Islet of Langerhans (tissue), 1 donor: ENCODE results near the gene BTNL2.
"Not testable (repeated sequence)": the region's sequence is repeated elsewhere in the genome, so short reads cannot be mapped to it uniquely, and the experiment has no call there.

ENCODE experiments used
- FAIRE-seq: peaks from one replicate; lab custom pipeline; 2011; peaks lifted over from hg19 to GRCh38; lab: Jason Lieb, UNC

The BTNL2 gene

DNA sequence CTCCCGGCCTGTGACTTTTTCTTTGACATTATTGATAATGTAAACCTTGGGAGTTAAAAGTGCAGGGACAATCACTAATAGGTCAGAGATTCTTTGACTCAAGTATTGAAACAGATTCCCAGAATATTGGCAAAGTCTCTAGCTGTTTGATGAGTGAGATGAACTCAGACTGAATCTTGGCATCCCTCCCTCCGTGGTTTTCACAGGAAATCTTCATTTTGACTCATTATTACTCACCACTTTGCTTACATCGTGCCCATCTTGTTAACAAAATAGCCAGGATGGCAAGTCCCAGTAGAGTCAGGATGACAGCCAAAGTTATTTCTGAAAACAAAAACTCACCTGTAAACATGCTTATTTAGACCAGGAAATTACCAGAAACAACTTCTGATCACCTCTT, 37.3 kb downstream of the BTNL2 start:
- FAIRE-seq: no peak

DNA sequence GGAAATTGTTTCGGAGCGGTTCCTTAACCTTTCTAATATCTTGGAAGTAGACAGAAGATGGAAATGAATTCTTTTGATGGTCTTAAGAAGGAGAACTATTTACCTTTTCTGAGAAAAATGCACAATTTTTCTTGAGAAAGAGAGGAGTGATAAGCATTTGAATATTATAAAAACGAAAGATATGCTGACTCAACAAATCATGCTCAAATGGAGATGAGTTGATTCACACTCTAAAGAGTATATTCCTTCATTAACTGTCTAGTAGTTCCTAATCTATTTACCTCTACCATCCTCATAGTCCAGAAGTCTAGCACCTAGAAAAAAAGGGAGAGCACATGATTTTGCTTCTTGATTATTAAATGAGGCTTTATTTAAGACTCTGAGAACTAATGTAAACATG, 39.3 kb downstream of the BTNL2 start:
- no peak for FAIRE-seq

DNA sequence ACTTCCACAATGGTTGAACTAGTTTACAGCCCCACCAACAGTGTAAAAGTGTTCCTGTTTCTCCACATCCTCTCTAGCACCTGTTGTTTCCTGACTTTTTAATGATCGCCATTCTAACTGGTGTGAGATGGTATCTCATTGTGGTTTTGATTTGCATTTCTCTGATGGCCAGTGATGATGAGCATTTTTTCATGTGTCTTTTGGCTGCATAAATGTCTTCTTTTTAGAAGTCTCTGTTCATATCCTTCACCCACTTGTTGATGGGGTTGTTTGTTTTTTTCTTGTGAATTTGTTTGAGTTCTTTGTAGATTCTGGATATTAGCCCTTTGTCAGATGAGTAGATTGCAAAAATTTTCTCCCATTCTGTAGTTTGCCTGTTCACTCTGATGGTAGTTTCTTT, 47.8 kb downstream of the BTNL2 start:
- FAIRE-seq: not testable (repeated sequence)

DNA sequence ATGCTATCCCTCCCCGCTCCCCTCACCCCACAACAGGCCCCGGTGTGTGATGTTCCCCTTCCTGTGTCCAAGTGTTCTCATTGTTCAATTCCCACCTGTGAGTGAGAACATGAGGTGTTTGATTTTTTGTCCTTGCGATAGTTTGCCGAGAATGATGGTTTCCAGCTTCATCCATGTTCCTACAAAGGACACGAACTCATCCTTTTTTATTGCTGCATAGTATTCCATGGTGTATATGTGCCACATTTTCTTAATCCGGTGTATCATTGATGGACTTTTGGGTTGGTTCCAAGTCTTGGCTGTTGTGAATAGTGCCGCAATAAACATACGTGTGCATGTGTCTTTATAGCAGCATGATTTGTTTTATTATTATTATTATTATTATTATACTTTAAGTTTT, 48.4 kb downstream of the BTNL2 start:
- not testable (repeated sequence) for FAIRE-seq

DNA sequence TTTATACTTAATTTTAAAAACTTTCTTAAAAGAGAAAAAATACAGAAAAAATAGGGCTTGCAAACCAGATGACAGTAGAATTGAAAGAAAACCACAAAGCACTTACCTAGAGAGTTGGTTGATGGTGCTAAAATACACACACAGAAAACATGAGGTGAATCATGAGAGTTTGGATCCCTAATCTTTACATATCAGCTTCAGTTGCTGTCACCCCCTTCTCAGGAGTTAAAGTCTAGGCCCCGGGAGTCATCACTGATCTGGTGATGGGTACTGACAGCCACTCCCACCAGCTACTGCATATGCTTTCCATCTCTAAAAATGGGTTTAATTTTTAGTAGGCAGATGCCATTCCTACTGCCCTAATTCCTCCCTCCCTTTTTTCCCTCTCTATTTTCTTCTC, 52.0 kb downstream of the BTNL2 start:
- FAIRE-seq: no peak

DNA sequence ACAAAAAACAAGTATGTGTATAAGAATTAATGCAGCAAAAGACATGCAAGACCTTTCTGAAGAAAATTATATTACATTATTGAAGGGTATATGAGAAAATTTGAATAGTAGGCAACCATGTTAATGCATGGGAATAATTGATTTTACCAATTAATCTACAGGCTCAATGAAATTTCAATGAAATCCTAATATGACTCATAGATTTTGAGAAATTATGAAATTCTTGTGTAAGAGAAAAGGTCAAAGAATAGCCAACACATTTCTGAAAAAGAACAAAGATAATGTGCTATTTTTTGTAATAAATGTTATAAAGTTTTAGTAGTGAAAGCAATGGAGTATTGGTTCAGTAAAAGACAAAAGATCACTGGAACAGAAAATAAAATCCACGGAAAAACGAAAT, 53.6 kb downstream of the BTNL2 start:
- no peak for FAIRE-seq
